ENCODE measurements around the gene GXYLT2.

DNA sequence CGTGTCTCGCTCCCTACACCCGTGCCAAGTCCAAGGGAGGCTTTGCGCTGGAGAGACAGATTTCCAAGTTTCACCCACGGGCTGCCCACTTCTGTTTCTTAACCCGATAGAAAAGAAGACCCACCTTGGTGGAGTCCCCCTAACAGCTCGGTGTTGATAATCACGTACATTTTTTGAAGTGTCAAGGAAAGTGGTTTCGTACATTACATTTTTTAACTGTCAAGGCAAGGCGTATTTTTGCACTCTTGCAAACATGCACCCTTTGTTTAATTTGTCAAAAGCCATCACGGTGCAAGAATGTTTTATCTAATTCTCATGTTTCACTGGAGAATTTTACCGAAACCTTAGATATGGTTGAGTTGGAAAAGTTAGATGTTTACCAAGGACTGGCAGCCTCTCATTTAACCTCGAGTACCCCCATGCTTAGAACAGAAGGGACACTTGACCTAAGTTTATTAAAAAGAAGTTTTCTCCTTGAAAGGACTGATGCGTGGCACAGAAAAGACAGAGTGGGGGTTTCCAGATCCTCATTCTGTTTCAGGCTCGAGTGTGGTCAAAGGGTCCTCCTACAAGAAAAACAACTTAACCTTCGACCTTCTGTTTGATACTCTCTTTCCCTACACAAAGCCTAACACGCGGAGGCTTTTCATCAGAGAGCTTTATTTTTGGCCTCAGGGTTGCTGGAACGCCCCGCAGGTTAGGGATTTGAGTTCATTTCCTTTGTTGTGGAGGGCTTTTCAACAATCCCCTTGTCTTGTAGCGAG is 882 bp downstream of the GXYLT2 start:
- no peak for TF ChIP-seq CTCF (IDR thresholded peaks at IDR 0.05)
- no peak for TF ChIP-seq POLR2A (IDR thresholded peaks at IDR 0.05)
